HG03097 (cell line): Measurements from ENCODE around the gene PI4K2A.
"Not testable (repeated sequence)": the region's sequence is repeated elsewhere in the genome, so short reads cannot be mapped to it uniquely, and the experiment has no call there.

Experiments used
- ATAC-seq: cut with Tn5 transposase; IDR thresholded peaks from one replicate; pipeline ENCODE4 v1.9.1; 2021; ENCODE audit not compliant: unreplicated experiment, low FRiP score

Gene PI4K2A

DNA sequence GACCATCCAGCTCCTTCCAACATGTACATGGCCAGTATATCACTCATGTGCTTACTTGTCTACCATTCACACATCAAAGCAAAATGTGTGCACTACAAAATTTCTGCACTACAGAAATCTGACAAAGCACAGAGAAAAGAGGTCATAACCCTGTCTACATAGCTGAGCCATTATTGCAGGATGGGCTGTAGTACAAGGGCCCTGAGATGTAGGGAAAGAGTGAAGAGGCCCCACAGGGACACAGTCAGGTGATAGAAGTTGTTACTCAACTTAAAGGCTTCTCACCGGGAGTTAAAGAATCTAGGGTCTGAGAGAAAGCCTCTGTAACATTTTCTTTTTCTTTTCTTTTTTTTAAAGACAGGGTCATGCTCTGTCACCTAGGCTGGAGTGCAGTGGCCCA lies 29.1 kb downstream of the PI4K2A start:
- no peak for ATAC-seq

DNA sequence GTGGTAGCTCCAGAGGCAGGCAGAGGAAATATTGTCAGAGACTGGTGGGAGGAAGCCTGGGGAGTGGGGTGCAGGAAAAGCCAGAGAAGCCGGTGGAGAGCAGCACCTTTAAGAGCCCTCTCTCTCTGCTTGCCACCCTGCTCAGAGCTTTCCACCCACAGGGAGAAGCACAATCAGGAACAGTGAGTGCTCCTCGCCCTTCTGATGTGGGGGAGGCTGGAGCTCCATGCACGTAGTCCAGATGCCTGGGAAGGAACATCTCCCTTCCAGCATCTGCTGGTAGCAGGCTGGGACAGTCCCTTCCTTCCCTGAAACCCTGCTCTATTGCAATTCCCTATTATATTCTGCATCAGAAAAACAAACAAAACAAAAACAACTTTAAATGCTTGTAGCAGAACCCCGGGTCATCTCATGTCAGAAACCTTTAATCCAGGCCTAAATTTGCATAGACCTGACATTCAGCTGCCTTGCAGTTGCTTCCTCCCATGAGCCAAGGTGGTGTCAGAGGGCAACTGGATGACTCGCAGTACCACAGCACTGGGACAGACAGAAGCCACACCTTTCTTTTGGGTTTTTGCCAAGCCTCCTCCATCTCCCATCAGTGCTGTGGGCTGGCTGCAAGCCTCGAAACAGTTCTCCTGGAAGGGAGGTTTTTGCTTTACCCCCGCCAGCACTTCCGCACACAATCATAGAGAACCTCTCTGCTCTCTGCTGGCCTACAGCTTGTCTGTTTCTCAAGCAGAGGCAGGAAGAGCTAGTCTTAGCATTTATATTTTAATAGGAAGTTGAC lies 33.5 kb downstream of the PI4K2A start:
- no peak for ATAC-seq

DNA sequence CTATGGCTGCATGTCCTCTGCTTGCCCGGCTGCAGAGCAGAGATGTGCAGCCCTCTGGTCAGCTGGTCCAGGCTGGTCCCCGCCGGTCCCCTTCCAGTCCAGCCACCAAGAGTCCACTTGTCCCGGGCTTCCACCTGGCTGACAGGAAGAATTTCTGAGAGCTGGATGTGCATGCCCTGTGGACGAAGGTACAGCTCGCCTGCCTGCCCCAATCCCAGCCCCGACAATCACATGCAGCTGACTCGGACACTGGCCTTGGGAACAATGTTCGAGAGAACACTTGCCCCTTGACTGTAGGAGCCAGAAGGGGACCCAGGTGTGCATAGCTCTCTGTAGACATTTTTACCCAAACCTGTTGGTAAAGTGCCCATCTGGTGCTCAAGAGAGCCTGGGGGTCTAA lies 34.8 kb downstream of the PI4K2A start:
- no peak for ATAC-seq

- ATAC-seq: no peak
These were observed 36.5 kb downstream of the PI4K2A start for GRCh38 chr10:97676770-97677581.

- ATAC-seq: no peak
These were observed 39.1 kb downstream of the PI4K2A start for GRCh38 chr10:97679594-97679993.

DNA sequence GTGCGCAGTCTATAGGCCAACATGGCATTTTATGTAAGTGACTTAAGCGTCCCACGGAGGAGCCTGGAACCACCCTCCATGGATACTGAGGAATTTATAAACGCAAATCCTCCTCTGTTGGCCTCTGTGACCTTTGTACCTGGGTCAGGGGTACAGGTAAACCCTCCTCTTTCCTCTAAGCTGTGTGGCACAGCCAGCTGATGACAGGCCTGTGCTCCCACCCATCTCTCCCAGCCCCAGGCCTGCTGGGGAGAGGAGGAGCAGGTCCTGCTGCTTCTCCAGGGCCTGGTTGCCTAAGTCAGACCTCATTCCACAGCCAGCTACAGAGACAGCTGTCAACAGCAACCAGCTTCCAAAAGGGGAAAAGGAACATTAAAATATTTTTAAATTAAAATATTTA lies 41.6 kb downstream of the PI4K2A start:
- ATAC-seq: no peak

DNA sequence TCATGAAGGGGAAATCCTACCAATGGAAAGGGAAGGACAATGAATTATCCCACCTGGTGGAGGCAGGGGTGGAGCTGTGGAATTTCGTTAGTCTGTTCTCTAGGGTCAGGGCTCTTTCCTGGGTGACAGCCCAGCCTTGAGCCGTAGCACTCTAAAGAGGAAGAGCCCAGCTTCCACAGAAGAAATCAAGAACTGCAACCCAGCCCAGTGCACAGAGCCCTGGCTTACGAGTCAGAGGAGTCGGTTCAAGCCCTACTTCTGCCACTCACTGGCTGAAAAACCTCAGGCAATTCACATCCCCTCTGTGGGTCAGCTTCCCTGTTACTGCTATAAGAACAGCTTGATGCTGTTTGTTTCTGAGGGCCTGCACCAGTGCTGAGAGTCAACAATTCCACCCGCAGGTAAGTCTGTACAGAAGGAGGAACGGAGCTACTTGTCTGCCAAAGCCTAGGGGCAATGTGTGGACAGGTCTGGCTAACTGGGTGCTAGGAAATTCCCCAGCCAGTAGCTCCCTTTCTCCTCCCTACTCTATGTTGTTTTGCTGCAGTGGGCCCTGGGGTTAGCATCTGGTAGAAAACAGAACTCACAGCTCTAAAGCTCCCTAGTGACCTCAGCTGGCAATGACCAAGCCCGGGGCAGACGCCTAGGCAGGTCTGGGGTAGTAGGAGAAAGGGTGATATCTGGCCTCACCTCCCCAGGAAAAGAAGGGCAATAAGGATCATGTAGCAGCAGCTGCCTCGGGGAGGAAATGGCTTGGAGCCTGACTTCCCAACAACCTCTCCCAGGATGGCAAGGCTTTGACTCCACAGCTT lies 43.3 kb downstream of the PI4K2A start:
- ATAC-seq: no peak

GRCh38 chr10:97684368-97684713 lies 43.9 kb downstream of the PI4K2A start:
- not testable (repeated sequence) for ATAC-seq

DNA sequence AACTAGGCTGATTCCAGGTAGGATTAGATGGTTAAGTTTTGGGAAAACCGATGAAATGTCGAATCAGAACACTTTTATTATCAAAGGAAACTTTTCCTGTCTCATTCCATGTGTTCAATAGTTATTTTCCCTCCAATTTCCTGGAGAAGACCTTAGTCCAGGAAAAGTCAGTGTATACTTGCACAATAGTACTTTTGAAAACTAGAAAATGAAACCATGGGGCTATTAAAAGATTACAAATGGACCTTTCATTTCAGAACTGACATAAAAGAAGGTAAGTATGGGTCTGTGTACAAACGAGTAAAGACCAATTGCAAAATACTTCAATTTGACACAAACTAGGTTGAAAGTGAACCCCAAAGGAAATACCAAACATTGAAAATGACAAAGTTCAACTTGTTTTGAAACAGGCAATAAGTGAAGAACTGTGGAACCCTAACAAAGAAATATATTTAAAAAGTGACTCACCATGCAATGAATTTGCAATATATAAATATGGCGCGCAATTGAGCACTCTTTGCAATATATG lies 44.5 kb downstream of the PI4K2A start:
- ATAC-seq: no peak

DNA sequence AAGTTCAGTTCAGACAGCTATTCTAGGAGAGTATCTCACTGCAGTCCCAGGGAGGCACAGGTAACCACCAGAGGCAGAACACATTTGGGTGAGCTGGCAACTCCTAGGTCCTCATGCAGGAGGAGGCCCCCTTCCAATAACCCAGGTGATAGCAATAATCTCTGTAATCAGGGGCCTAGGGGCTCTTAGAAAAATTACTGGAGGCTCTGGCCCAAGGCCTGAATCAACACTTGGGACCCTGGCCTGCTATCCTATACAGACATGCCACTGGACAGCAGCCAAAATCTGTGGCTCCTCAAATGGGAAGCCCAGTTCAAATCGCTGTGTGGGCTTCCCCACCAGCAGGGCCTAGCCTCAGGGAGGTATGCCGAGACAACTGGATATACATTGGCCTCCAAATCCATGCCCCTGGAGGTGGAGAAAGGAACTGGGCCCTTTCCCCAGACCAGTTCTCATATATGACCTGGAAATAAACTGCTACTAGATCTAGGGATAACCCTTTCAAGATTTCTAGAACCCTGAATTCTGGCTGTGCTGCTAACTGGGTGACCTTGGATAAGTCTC lies 45.0 kb downstream of the PI4K2A start:
- ATAC-seq: no peak

GRCh38 chr10:97686301-97686961 lies 46.0 kb downstream of the PI4K2A start:
- no peak for ATAC-seq

DNA sequence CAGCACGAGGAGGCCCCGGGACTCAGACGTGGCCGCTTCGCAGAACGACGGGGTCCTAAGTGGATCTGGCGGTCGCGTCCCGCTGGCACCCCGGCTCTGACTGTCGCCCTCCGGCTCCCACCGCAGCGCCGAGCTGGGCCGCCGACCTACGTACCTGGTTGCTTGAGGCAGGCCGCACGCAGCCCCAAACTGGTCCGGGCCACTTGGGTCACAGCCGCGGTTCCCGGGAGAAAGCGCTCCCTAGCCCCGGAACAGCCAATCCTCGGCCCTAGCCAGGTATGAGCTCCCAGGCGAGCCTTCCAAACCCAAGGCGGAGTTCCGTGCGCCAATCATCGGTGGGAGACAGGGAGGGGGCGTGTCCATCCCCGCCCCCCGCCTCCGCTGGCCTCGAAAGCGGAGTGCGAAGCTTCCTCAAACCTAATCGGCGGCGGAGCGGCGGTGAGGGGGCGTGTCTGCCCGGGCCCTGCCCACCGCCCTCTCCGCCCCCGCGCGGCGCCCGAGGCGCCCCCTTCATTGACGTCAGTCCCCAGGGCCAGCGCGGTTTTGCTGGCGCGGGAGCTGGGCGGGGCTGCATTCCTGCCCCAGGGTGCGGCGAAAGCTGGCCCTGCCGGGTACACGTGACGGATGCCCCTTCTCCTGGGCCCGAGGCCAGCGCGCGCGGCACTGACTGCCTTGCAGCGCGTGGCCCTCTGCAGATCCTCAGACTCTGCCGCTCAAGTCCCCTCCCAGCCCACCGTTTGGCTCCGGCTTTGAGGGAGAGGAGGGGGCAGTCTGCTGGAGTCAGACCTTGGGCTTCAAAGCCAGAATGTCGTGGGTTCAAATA lies 46.7 kb downstream of the PI4K2A start, which contains the start of gene AVPI1:
AVPI1 (minus strand) TSS at position 280 of the 823 bp plus-strand sequence. CDS start 7,336 bp downstream, outside the sequence.
- ATAC-seq: peak; percentile 96

- ATAC-seq: no peak
These were observed 47.6 kb downstream of the PI4K2A start for GRCh38 chr10:97687785-97688781.

DNA sequence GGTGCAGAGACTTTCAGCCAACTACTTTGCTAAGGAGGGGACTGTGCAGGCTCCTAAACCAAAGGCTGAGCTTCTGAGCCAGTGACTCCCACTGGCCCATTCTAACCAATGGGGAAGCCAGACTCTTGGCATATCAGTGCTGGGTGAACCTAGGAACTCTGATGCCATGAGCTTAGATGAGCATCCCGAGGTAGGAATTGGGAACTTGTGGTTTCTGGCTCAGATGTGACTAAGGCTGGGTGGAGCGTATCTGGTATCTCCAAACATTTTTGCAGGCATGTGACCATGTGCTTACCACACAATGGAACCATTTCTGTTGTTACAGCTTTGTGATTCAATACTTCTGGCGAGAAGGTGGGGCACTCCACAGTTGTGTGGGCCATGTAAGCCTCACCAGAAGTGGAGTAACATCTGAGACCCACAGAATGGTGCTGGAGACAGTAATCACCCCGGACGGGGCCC lies 49.1 kb downstream of the PI4K2A start:
- ATAC-seq: no peak

- ATAC-seq: no peak
These were observed 49.7 kb downstream of the PI4K2A start for GRCh38 chr10:97690133-97690532.

- not testable (repeated sequence) for ATAC-seq
These were observed 57.7 kb downstream of the PI4K2A start for GRCh38 chr10:97698072-97698655.

DNA sequence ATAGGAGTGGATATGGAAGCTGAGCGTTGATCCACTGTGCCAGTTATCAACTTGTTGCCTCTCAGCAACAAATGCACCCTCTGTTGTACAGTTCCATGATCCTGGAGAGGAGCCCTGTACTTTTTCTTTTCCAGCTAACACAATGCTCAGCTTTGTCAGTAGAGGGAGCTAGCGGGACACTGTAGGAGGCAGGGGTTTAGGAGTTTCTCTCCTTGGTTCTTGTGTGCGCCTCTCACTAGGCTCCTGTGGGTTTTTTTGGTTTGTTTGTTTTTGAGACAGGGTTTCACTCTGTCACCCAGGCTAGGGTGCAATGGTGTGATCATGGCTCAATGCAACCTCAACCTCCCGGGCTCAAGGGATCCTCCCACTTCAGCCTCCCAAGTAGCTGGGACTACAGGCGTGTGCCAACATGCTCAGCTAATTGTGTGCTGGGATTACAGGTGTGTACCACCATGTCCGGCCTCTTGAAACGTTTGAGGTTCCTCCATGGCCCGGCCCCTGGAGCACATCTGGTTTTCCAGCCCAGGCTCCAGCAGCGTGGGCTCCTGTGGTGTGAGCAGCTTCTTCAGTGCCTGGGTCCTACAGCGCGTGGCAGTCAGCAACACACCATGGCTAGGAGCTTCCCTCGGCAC lies 61.1 kb downstream of the PI4K2A start:
- ATAC-seq: no peak
